Left cardiac atrium (tissue), 4 donors: ENCODE data around the gene FRMD4A. TPM values are rescaled to one million over a fixed set of nuclear protein-coding genes. Genes with fewer than 3 reads are reported as not detected.
"Not testable (repeated sequence)": the region's sequence is repeated elsewhere in the genome, so short reads cannot be mapped to it uniquely, and the experiment has no call there.

Experiments
- ATAC-seq, 2 donors: fragments of 200-7000 bp; cut with Tn5 transposase; one replicate each; pipeline ENCODE4 v1.9.1; 2020; ENCODE audit warnings: mild to moderate bottlenecking in 2 of 2, moderate library complexity in 2 of 2
- DNase-seq: peaks from one replicate; pipeline ENCODE4 v3.0.0-alpha.2; 2020
- intact Hi-C, 2 donors: fragments of 100-400 bp; cut with DNase I; formaldehyde crosslinking; loops; one replicate each; pipeline versions ENCODE4 v1.14.1 to v1.15.1; 2022 to 2023
- total RNA-seq, 2 donors: library from RNA; stranded (reverse); fragmentation: NEBNext Ultra II Directional; extraction: Animal tissue kit (Norgen Biotek cat#: 25700); gene quantifications; one replicate each; pipeline ENCODE4 v1.2.1, GENCODE V29; 2021
- donor health status: DM: no; HTN: yes; CAD: no.
- donor health status: DM: no; HTN: yes; CAD: no; lungs with severe emphysema.
- donor health status: DM: yes; HTN: yes; CAD: no.
- donor health status: Dilated cardiomyopathy.

FRMD4A gene
- total RNA-seq, 2 donors from 2014 or later: 39.0 to 44.2 TPM

DNA sequence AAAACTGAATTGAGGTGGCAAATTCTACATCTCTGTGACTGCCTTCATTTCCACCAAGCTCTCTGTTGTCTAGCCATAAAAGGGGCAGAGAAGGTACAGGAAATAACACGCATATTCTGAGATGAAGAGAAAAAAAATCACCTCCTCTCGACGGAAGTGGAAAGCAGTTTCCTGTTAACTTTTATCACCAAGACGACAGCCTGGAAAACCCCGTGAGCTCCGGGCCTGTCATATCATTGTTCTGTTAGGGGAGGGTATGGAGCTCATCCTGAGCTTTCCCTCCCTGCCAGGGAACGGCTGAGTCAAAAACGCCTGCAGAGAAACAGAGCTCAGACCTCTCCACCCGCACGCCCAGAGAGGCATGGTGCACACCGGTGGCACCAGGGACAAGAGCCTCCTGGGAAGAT lies 543.7 kb downstream of the FRMD4A start:
- DNase-seq: no peak
- ATAC-seq: peak; percentile 9 to 24
- intact Hi-C loops: loop anchor here in 1 of 2 donors (5.0 kb wide), 1 partner anchor 305 kb away; no protein-coding TSS in a partner anchor

DNA sequence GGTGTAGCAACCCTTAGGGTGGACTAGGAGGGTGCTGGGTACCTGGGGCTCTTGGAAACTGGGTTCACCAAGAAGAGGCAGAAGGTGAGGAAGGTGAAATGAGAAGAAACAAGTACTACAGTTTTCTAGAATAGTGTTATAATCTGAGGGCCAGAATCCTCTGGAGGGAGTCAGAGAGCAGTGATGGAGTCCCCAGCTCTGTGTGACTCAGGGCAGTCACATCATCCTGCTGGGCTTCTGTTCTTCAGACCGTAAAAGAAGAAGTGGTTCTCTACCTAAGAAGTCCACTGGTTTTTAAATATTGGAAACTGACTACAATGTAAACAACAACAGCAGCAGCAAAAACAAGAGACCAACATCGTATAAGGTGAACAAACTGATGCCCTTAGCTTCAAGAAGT lies 546.7 kb downstream of the FRMD4A start:
- DNase-seq (no peak), ATAC-seq (no peak)
- intact Hi-C loops: no loop called here

- DNase-seq (no peak), ATAC-seq (no peak)
- intact Hi-C loops: loop anchor here (5.0 to 10.0 kb wide), 5 partner anchors 55 to 172 kb away; no protein-coding TSS in a partner anchor
Measured at GRCh38 chr10:13779748-13780147, 551.0 kb downstream of the FRMD4A start.

- intact Hi-C loops: loop anchor here (1.0 to 10.0 kb wide), 6 partner anchors 54 to 171 kb away; no protein-coding TSS in a partner anchor
- not testable (repeated sequence) for DNase-seq, ATAC-seq
Measured at GRCh38 chr10:13778693-13778960, 552.1 kb downstream of the FRMD4A start.

DNA sequence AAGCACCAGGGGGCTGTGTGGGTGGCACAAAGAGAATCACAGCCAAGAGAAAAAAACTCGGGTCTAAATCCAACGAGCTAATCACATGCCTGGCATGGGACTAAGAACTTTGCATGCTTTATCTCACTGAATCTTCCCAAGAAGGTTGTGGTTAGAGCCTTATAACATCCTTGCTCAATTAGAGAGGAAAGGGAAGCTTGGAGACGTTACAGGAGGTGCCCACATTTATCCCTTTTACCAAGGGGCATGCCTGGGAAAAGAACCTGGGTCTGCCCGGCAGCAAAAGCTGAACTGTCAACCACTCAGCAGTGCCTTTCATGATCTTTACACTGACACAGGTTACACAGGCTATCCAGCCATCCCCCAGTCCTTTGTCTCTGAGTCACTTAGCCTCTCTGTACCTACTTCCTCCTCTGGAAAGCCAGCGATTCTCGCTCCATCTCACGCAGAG lies 553.8 kb downstream of the FRMD4A start:
- intact Hi-C loops: loop anchor here (5.0 to 10.0 kb wide), 5 partner anchors 52 to 170 kb away; no protein-coding TSS in a partner anchor

GRCh38 chr10:13775786-13776775 lies 554.6 kb downstream of the FRMD4A start:
- ATAC-seq (peak in 1 of 2 donors; percentile 55), DNase-seq (no peak)
- intact Hi-C loops: loop anchor here (5.0 to 10.0 kb wide), 5 partner anchors 51 to 169 kb away; no protein-coding TSS in a partner anchor

More for the DNA sequence above, 553.8 kb downstream of the FRMD4A start:
- ATAC-seq (no peak), DNase-seq (no peak)

DNA sequence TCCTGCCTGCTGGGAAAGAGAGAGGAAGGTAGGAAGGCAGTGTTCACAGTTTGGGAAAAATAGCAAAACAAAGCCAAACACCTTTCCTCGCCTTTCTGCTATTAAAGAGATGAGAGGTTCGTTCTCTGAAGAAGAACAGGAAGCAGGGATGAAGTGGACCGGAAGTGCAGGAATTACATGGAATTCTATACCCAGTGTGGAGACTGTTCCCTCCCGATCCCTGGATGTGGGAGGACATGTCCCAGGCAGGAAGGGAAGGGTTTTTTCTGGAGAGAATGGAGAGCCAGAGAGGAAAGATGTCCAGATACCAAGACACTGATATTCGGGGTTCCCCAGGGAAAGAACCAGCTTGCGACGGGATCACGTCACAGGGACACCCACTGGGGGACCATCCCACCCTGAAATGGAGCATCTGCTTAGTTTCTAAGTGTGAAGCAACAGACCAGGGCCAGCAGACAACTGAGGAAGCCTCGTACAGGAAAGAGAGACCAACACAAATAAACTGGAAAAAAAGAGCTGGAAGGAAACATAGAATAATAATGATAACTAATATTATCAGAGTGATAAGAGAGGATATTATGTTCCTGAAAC lies 556.3 kb downstream of the FRMD4A start:
- intact Hi-C loops: loop anchor here in 1 of 2 donors (10.0 kb wide), 1 partner anchor 50 kb away; no protein-coding TSS in a partner anchor
- ATAC-seq: no peak

GRCh38 chr10:13773496-13774170 lies 557.1 kb downstream of the FRMD4A start:
- DNase-seq: no peak
- no peak for ATAC-seq

More for the DNA sequence above, 556.3 kb downstream of the FRMD4A start:
- DNase-seq: no peak

GRCh38 chr10:13773043-13773442 lies 557.7 kb downstream of the FRMD4A start:
- intact Hi-C loops: loop anchor here in 1 of 2 donors (10.0 kb wide), 1 partner anchor 48 kb away; no protein-coding TSS in a partner anchor
- DNase-seq (no peak), ATAC-seq (no peak)

More at GRCh38 chr10:13773496-13774170, 557.1 kb downstream of the FRMD4A start:
- intact Hi-C loops: loop anchor here in 1 of 2 donors (10.0 kb wide), 1 partner anchor 49 kb away; no protein-coding TSS in a partner anchor

- intact Hi-C loops: loop anchor here in 1 of 2 donors (10.0 kb wide), 1 partner anchor 47 kb away; no protein-coding TSS in a partner anchor
Measured at GRCh38 chr10:13771992-13772391, 558.7 kb downstream of the FRMD4A start.

GRCh38 chr10:13770760-13771493 lies 559.8 kb downstream of the FRMD4A start:
- DNase-seq: no peak
- intact Hi-C loops: loop anchor here in 1 of 2 donors (10.0 kb wide), 1 partner anchor 46 kb away; no protein-coding TSS in a partner anchor
- no peak for ATAC-seq

More at GRCh38 chr10:13771992-13772391, 558.7 kb downstream of the FRMD4A start:
- no peak for DNase-seq
- no peak for ATAC-seq

GRCh38 chr10:13769946-13770345 lies 560.8 kb downstream of the FRMD4A start:
- ATAC-seq (no peak), DNase-seq (no peak)
- intact Hi-C loops: loop anchor here in 1 of 2 donors (10.0 kb wide), 1 partner anchor 45 kb away; no protein-coding TSS in a partner anchor

DNA sequence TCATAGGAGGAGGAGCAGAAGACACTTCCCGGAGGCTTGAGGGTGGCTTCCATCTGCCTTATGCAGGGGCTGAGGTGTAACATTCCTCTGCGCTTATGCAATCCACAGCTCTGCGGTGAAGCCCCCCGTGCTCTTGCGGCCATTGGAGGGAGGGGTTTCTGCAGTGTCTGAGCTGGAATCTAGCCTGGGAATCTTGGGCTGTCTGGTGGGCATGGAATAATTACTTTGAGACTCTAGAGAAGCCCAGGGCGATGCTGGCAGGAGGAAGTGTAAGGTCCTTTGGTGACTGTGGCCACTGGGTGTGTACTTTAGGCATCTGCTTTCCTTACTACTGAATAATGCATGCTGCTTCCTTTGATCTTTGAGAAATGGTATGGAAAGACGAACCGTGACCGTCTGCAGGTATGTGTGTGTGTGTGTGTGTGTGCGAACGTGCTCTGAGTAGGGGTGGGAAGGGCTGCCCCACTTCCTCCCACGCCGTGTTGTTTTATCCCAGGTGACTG lies 563.0 kb downstream of the FRMD4A start:
- intact Hi-C loops: no loop called here
- ATAC-seq: no peak

DNA sequence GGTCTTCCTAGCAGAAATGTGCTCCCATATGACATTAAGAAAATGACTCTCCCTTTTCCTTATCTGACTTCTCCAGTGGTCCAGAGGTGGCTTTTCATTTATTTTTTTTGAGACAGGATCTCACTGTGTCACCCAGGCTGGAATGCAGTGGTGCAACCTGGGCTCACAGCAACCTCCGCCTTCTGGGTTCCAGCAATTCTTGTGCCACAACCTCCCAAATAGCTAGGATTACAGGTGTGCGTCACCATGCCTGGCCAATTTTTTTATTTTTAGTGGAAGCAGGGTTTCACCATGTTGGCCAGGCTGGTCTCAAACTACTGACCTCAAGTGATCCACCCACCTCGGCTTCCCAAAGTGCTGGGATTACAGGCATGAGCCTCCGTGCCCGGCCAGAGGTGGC lies 563.6 kb downstream of the FRMD4A start:
- ATAC-seq, intact Hi-C loops, DNase-seq: not testable (repeated sequence)

More for the DNA sequence above, 563.0 kb downstream of the FRMD4A start:
- no peak for DNase-seq

DNA sequence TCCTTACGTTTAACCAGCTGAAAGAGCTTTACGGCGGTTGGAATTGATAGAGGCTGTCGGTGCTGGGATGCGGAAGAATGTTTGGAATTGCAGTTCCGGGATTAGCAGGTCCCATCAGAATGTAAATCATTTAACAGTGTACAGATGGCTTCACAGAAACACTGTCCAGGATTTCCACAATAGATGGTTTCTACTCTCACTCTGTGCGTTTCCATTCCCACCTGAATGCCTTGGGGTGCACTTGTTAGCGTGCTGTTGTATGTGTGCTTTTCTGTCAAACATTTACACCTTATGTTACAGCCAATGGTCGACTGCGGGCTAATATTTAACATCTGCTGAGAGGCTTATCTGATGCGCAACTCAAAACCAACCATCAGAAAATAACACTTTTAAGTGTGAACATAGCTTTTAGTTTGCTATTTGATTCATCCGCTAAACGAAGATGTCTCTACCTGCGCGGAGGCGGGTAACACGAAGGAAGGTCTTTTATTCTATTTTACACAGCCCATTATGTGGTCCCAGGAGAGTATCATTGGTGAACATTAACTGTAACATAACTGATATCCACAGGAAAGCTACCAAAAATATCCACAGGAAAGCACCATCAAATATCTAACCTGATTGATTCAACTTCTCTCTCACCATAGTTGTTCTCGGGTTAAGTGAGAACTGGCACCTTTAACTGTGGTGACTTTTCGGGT lies 564.9 kb downstream of the FRMD4A start:
- DNase-seq: no peak
- ATAC-seq: no peak
- intact Hi-C loops: no loop called here

DNA sequence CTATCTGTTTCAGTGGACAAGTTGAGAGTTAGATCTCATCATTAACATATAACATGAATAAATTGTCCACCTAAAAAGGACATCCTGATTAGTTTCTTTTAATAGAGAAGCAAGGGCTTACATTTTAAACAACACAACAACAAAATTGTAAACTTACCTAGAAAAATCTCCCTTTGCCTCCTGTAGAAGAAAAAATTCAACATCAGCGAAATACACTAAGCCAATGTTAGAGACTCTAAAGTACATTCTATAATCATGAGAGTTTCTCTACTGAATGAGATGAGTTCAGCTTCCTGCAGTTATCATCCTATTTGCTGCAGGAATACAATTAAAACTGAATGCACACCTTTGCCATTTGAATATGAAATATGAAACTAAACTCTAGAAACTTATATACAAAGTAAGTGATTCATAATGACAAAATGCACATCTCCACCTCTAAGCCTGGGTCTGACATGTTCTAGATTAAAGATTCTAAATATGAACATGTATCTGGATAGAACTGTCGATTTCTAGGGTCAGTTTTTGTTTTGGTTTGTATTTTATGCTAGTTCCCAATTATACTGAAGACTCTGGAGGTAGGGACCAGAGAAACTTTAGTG lies 569.1 kb downstream of the FRMD4A start:
- ATAC-seq: no peak
- no peak for DNase-seq
- intact Hi-C loops: no loop called here

DNA sequence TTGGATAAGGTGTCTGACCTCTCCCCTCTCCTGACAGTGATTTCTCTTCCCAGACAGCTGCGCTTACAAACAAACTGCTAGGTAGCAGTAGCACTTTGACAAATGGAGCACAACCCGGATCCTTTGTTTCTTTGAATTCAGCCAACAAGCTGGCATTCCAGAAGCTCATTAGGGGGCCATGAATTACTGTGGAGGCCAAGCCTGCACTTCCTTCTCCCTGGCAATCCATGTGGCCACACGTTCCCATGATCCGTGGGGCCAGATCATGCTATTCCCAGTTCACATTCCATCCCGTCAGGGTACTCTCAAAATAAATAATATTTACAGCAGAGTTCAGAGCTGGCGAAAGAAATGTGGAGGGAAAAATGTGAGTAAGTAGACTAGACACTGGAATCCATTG lies 571.6 kb downstream of the FRMD4A start:
- intact Hi-C loops: loop anchor here in 1 of 2 donors (5.0 kb wide), 1 partner anchor 37 kb away; no protein-coding TSS in a partner anchor
- DNase-seq: no peak
- ATAC-seq: no peak
